ENCODE results near the gene LRRC45.

Gene LRRC45

GRCh38 chr17:82020572-82021106 is 2.5 kb upstream of the LRRC45 start:
- no peak for DNase-seq

GRCh38 chr17:82021107-82021899 is 1.8 kb upstream of the LRRC45 start:
- DNase-seq, result peak; percentile 37

- DNase-seq, result no peak
Measured at GRCh38 chr17:82021900-82022309, 1.2 kb upstream of the LRRC45 start.

GRCh38 chr17:82022310-82022980 is 660 bp upstream of the LRRC45 start, which contains the start of gene CENPX:
TSS of gene CENPX (minus strand) at chr17:82022878. CDS start at chr17:82022861, 17 bp downstream.
- no peak for DNase-seq

GRCh38 chr17:82023447-82024241 is 539 bp downstream of the LRRC45 start:
- DNase-seq, result no peak

GRCh38 chr17:82024859-82025258 is 1.8 kb downstream of the LRRC45 start:
- no peak for DNase-seq

GRCh38 chr17:82025401-82026107 is 2.4 kb downstream of the LRRC45 start:
- no peak for DNase-seq

GRCh38 chr17:82028246-82028645 is 5.1 kb downstream of the LRRC45 start:
- DNase-seq, result no peak

- no peak for DNase-seq
Measured at GRCh38 chr17:82028966-82029365, 5.9 kb downstream of the LRRC45 start.

- no peak for DNase-seq
Measured at GRCh38 chr17:82029391-82029790, 6.3 kb downstream of the LRRC45 start.

- no peak for DNase-seq
Measured at GRCh38 chr17:82029990-82030469, 6.9 kb downstream of the LRRC45 start.

GRCh38 chr17:82030470-82031302 is 7.6 kb downstream of the LRRC45 start:
- DNase-seq, result peak; percentile 36

GRCh38 chr17:82031303-82031884 is 8.3 kb downstream of the LRRC45 start, which contains the start of gene RAC3:
TSS of gene RAC3 (plus strand) at chr17:82031678. CDS start at chr17:82031762, 84 bp downstream.
- no peak for DNase-seq

GRCh38 chr17:82031885-82032627 is 9.0 kb downstream of the LRRC45 start:
- DNase-seq, result no peak

GRCh38 chr17:82033359-82034085 is 10.4 kb downstream of the LRRC45 start:
- no peak for DNase-seq

- no peak for DNase-seq
Measured at GRCh38 chr17:82034371-82035011, 11.4 kb downstream of the LRRC45 start.

- DNase-seq, result no peak
Measured at GRCh38 chr17:82035488-82035887, 12.4 kb downstream of the LRRC45 start.

GRCh38 chr17:82035956-82036633 is 13.0 kb downstream of the LRRC45 start:
- no peak for DNase-seq

Data from DMS 273 treated with DMSO at 0.1 percent for 48 hours (cell line).